GM12874 (cell line): ENCODE results near the gene PCARE.

ENCODE experiments used
- CTCF ChIP-seq: IDR thresholded peaks from 2 replicates; pipeline ENCODE4 v1.5.1; 2011; ENCODE audit warnings: low read depth, mild to moderate bottlenecking, control low read depth, low read length, moderate library complexity; ENCODE audit not compliant: insufficient read depth

The PCARE gene

GRCh38 chr2:29042561-29043075 lies 31.7 kb downstream of the PCARE start:
- no peak for TF ChIP-seq CTCF

DNA sequence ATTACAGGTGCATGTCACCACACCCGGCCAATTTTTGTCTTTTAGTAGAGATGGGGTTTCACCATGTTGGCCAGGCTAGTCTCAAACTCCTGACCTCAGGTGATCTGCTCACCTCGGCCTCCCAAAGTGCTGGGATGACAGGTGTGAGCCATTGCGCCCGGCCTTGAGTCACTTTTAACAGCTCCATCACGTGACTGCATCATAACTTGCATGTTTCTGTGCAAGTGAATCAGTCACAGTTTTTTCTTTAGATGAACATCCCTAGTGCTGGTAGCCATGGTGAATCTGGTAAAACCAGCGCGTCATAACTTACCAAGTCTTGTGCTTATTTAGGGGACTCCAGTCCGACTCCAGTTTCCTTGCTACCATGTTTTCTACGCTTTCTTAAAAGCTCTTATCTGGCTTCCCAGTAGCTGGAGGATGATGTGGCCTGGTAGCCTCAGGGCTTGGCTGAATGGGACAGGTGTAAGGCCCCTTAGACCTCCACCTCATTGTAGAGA lies 33.1 kb downstream of the PCARE start:
- TF ChIP-seq CTCF = no peak

DNA sequence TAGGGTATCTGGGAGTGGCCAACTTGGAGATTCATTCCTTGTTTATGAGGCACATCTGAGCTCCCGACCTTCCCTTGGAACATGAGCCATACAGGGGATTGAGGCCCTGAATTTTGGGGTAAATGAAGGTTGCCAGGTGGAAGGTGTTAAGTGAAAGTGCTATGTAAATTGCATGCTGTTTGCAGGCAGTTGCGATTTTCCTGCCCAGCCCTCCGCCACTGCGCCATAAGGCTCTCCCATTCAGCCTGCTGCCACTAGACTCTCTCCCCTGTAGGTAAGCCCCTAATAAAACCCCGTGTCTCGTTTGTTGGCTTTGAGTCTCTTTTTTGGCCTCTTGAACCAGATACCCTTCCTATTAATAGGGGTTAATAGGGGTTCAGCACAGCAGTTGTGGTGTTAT lies 33.8 kb downstream of the PCARE start:
- no peak for TF ChIP-seq CTCF

DNA sequence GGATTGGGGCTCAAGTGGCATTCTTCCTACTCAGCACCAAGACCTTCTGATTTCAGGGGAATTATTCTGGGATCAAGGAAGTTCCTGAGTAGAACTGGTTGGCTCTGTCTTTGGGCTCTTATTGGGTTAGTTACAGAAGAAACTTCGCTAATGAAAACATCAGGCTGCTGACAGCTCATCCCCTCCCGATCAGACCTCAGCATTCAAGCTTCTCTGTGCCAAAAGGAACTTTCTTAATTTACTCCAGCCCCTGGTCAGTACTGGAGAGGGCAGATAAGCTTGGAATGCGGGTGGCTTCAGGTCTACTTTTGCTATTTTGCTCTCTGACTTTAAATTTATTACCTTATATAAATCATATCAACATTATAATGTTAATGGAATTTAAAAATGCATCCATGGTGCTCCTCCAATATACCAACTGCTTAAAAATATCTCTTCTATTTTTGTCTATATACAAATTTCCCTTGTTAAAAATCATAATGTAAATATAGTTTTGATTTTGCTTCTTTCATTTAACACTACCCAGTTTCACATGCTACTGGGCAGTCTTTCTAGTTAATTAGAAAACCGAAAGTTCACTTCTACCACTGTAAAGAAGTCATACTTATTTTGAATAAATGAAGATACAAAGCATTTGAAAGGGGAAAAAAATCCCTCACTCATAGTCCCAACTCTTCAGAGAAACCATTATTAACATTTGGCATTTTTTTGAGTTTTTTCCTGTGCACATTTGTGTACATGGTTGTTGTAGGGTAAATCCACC lies 34.4 kb downstream of the PCARE start:
- no peak for TF ChIP-seq CTCF

GRCh38 chr2:29035016-29035745 lies 39.1 kb downstream of the PCARE start:
- TF ChIP-seq CTCF = no peak

- TF ChIP-seq CTCF = no peak
These were observed 40.7 kb downstream of the PCARE start for GRCh38 chr2:29033656-29034055.

DNA sequence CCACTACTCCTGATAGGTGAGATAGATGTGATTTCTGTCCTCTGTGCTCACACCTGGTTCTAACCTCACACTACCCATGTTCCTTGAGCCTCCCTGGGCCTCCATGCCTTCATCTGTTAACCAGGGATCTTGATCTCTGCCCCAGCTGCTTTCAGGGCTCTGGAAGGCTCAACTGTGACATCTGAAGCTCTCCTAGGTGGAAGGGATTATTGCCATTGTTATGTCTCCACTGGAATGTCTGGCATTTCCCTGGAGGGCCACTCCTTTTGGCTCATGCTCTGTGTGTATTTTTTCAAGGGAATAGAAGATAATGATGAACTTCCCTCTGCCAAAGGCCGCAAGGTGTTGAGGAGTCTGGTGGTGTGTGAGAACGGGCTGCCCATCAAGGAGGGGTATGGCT lies 41.2 kb downstream of the PCARE start:
- no peak for TF ChIP-seq CTCF
